Left hindlimb (tissue), 1 donor: ENCODE data around the gene OBSL1.

ENCODE experiments used
- DNase-seq: peaks from one replicate; pipeline ENCODE4 v3.0.0-alpha.2; 2018

OBSL1 gene

GRCh38 chr2:219596954-219597551 lies 25.7 kb upstream of the OBSL1 start:
- DNase-seq = no peak

- DNase-seq = peak; percentile 79
Observed at GRCh38 chr2:219595256-219595655, 23.9 kb upstream of the OBSL1 start.

GRCh38 chr2:219593154-219593553 lies 21.8 kb upstream of the OBSL1 start:
- DNase-seq = no peak

GRCh38 chr2:219592736-219593135 lies 21.4 kb upstream of the OBSL1 start:
- DNase-seq = no peak

- no peak for DNase-seq
Observed at GRCh38 chr2:219591091-219591490, 19.8 kb upstream of the OBSL1 start.

- no peak for DNase-seq
Observed at GRCh38 chr2:219581346-219581745, 10.0 kb upstream of the OBSL1 start.

- DNase-seq = no peak
Observed at GRCh38 chr2:219578811-219579613, 7.7 kb upstream of the OBSL1 start.

- peak; percentile 82 for DNase-seq
Observed at GRCh38 chr2:219576505-219577388, 5.4 kb upstream of the OBSL1 start.

- no peak for DNase-seq
Observed at GRCh38 chr2:219575566-219576504, 4.5 kb upstream of the OBSL1 start.

- no peak for DNase-seq
Observed at GRCh38 chr2:219574484-219575311, 3.4 kb upstream of the OBSL1 start.

- DNase-seq = no peak
Observed at GRCh38 chr2:219573166-219573565, 1.8 kb upstream of the OBSL1 start.

- no peak for DNase-seq
Observed at GRCh38 chr2:219572237-219573001, 1.1 kb upstream of the OBSL1 start, which contains the start of gene INHA. INHA (plus strand) TSS chr2:219572310; CDS start chr2:219572375, 65 bp downstream.

GRCh38 chr2:219570924-219571310 lies 422 bp downstream of the OBSL1 start:
- no peak for DNase-seq

GRCh38 chr2:219570194-219570923 lies 980 bp downstream of the OBSL1 start:
- no peak for DNase-seq

GRCh38 chr2:219569635-219570034 lies 1.7 kb downstream of the OBSL1 start:
- DNase-seq = no peak

- DNase-seq = no peak
Observed at GRCh38 chr2:219569041-219569440, 2.3 kb downstream of the OBSL1 start.

GRCh38 chr2:219567791-219568361 lies 3.5 kb downstream of the OBSL1 start:
- no peak for DNase-seq

- no peak for DNase-seq
Observed at GRCh38 chr2:219567131-219567530, 4.2 kb downstream of the OBSL1 start.

GRCh38 chr2:219566640-219567039 lies 4.7 kb downstream of the OBSL1 start:
- no peak for DNase-seq
